Brain microvascular endothelial cell (primary cell): ENCODE results near the gene ABHD12.

Source experiments
- DNase-seq: peaks from one replicate; pipeline ENCODE4 v3.0.0-alpha.2; 2020
- H3K27ac ChIP-seq: fragments of 250-450 bp; sonication (Bioruptor Pico); 2 replicates; pipeline ENCODE4 v1.5.1; 2020; ENCODE audit warnings: mild to moderate bottlenecking, moderate library complexity
- H3K27me3 ChIP-seq: fragments of 250-450 bp; sonication (Bioruptor Pico); replicated peaks from 2 replicates; pipeline ENCODE4 v1.5.1; 2020; ENCODE audit warnings: mild to moderate bottlenecking
- H3K36me3 ChIP-seq: fragments of 250-450 bp; sonication (Bioruptor Pico); replicated peaks from 2 replicates; pipeline ENCODE4 v1.5.1; 2020; ENCODE audit warnings: mild to moderate bottlenecking
- H3K4me3 ChIP-seq: 2 replicates; pipeline ENCODE4 v1.5.1; 2011; ENCODE audit warnings: low read depth, mild to moderate bottlenecking, control low read depth, low read length, moderate library complexity
- in situ Hi-C: cut with HindIII; loops from 2 replicates; pipeline ENCODE4 v1.10.0; 2017; ENCODE audit warnings: low sequenced_read_pairs, low pct_ligation_motif_present
- TF ChIP-seq, protein P1 (sequence below): IDR thresholded peaks from 2 replicates; pipeline ENCODE4 v1.5.1; 2011; ENCODE audit warnings: low read depth, mild to moderate bottlenecking, moderate library complexity, low read length, control low read depth, inconsistent platforms; ENCODE audit errors: missing control alignments

ABHD12 gene

DNA sequence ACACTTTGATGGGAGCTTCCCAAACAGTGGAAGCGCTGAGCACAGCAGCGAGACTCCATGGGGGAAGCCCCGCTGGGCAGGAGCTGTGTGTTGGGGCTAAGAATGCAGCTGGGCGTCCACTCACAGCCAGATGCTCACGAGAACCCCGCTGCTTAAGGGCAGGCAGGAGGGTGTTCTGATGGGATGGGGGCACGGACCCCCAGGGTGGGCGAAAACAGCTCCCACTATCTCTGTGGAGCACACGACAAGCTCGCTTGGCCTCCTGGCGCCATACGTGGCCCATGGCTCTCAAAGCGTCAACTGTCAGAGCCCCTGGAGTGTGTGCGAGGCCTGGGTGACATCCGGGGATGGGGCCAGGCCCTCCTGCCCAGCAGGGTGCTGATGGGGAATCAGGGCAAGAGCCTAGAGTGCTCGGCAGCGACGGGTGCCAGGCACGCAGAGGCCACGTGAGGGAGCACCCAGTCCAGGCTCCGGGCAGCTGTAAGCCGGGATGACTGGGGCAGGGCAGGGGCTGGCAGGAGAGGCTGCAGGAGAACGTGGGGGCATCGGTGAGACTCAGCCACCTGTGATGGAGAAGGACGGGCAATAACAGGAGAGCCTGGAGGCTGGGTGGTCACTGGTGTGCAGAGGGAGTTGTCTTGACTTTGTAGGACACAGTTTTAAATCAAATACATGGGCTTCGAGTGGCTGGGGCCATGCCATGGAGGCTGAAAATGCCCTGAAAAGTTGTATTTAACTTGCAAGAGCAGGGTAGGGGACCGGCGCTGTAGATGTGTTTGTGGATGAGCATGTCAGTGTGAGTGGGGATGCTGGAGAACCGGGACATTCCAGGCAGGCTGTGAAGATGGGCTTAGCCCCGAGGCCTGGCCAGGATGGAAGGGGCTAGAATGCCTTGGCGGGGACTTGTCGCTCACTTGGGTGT, 115.5 kb downstream of the ABHD12 start:
- H3K4me3 ChIP-seq = no peak overlapping the region
- TF ChIP-seq, protein P1, sequence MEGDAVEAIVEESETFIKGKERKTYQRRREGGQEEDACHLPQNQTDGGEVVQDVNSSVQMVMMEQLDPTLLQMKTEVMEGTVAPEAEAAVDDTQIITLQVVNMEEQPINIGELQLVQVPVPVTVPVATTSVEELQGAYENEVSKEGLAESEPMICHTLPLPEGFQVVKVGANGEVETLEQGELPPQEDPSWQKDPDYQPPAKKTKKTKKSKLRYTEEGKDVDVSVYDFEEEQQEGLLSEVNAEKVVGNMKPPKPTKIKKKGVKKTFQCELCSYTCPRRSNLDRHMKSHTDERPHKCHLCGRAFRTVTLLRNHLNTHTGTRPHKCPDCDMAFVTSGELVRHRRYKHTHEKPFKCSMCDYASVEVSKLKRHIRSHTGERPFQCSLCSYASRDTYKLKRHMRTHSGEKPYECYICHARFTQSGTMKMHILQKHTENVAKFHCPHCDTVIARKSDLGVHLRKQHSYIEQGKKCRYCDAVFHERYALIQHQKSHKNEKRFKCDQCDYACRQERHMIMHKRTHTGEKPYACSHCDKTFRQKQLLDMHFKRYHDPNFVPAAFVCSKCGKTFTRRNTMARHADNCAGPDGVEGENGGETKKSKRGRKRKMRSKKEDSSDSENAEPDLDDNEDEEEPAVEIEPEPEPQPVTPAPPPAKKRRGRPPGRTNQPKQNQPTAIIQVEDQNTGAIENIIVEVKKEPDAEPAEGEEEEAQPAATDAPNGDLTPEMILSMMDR = no peak
- no peaks in the 10 kb centered on the region for H3K27me3 ChIP-seq
- H3K27ac ChIP-seq = no peak overlapping the region
- no peak for DNase-seq
- in situ Hi-C loops = no loop called here
- H3K36me3 ChIP-seq = peaks cover 93% of the 10 kb centered on the region

DNA sequence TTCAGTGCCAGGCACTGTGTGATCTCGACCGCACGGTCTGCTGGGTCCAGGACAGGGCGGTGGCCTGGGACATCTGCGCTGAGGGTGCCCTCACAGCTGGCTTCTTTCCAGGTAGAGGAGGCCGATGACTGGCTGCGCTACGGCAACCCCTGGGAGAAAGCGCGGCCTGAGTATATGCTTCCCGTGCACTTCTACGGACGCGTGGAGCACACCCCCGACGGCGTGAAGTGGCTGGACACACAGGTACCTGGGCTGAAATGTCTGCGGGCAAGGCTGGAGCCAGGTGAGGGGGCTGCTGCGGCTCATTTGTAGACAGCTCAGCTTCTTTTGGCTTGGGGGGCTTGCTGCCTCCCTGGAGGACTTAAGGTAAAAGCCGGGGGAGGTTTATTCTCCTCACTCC, 116.2 kb downstream of the ABHD12 start:
- in situ Hi-C loops = no loop called here
- TF ChIP-seq, protein P1 = no peak
- Histone ChIP-seq H3K4me3 (no peak overlapping the region), H3K27ac (no peak overlapping the region), H3K36me3 (peaks cover 90% of the 10 kb centered on the region), H3K27me3 (no peaks in the 10 kb centered on the region)
- DNase-seq = no peak

DNA sequence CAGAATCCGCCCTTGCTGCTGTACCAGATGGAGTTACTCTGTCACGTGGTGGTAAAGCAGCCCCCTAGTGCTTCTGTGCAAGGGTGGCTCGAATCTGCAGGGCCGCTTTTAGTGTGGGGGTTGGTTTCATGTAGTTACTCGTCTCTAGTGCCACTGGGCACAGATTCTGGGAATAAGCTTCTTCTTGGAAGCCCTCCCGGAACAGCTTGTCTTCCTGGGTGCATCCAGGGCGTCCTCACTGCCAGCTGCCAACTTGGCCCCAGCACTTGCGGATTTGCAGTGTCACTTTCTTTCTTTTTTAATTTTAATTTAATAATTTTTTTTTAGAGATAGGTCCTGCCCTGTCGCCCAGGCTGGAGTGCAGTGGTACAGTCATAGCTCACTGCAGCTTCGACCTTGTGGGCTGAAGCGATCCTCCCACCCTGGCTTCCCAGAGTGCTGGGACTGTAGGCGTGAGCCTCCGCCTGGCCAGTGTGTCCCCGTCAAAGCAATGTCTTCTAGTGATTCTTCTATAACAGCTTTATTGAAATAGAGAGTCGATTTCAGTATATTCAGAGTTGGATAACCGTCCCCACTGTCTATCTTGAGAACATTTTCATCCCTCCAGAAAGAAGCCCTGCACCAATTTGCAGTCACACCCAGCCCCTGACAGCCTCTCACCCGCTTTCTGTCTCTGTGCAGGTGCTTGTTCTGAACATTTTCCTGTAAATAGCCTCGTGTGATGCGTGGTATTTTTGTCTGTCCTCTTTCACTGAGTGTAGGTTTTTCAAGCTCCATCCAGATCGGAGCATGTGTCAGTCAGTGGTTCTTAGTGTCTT, 116.9 kb downstream of the ABHD12 start:
- Histone ChIP-seq H3K4me3 (no peak overlapping the region), H3K36me3 (peaks cover 90% of the 10 kb centered on the region), H3K27me3 (no peaks in the 10 kb centered on the region), H3K27ac (no peak overlapping the region)
- in situ Hi-C loops = no loop called here
- no peak for DNase-seq
- TF ChIP-seq, protein P1 = no peak

DNA sequence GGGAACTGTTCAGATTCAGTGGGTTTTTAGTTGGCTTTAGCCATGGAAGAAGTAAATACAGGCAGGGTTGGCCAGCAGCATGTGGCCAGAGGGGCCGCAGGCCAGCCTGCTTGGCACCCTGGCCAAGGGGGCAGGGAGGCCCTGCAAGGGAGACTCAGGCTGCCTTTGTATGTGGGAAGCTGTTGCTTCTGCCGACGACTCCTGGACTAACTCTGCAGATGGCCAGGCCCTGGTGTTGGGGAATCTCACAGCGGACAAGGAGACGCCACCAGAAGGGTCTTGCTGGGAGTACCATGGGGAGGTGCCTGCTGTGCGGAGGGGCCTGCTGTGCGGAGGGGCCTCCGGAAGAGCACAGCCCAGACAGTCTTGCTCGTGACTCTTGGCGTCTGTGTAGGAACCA, 117.6 kb downstream of the ABHD12 start:
- no peak overlapping the region for H3K27ac ChIP-seq
- TF ChIP-seq, protein P1 = no peak
- in situ Hi-C loops = no loop called here
- DNase-seq = no peak
- peaks cover 87% of the 10 kb centered on the region for H3K36me3 ChIP-seq
- no peaks in the 10 kb centered on the region for H3K27me3 ChIP-seq
- H3K4me3 ChIP-seq = no peak overlapping the region

DNA sequence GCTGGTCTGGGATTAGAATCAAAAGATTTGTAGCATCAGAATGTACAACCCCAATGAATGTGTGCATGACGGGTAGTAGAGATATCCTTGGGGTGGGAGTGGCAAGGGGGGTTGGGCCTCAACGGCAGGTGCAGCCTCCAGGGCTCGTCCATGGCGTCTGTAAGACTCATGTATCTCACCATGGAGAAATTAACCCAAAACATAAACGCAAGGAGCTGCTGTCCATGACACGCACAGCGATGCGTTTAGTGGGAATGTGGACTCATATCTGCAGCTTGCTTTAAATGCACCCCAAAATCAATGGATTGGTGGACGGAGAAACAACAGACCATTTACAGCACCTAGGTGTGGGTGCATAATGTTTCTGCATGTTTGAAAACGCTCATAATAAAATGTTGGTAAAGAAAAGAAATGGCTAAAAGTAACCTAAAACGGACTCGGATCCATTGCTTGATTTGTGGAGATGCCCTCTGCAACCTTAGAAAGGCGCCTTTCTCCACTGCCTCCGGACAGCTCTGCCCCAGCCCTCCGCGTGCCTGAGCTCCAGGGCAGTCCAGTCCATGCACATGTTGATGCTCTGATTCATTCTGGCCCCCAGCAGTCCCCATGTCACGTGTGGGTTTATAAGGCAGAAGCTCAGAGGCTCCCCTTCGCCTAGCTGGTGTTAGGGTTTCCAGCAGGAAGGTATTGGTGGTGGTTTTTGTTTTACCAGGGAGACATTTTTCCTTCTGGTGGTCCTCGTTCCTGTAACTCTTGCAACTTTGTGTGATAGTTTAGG, 118.2 kb downstream of the ABHD12 start:
- Histone ChIP-seq H3K4me3 (no peak overlapping the region), H3K27me3 (no peaks in the 10 kb centered on the region), H3K27ac (no peak overlapping the region), H3K36me3 (peaks cover 81% of the 10 kb centered on the region)
- TF ChIP-seq, protein P1 = no peak
- DNase-seq = peak; percentile 46
- in situ Hi-C loops = no loop called here
